ENCODE results near the gene HDC.

GRCh38 chr15:50246631-50247030 is 18.9 kb downstream of the HDC start:
- TF ChIP-seq, protein P1, sequence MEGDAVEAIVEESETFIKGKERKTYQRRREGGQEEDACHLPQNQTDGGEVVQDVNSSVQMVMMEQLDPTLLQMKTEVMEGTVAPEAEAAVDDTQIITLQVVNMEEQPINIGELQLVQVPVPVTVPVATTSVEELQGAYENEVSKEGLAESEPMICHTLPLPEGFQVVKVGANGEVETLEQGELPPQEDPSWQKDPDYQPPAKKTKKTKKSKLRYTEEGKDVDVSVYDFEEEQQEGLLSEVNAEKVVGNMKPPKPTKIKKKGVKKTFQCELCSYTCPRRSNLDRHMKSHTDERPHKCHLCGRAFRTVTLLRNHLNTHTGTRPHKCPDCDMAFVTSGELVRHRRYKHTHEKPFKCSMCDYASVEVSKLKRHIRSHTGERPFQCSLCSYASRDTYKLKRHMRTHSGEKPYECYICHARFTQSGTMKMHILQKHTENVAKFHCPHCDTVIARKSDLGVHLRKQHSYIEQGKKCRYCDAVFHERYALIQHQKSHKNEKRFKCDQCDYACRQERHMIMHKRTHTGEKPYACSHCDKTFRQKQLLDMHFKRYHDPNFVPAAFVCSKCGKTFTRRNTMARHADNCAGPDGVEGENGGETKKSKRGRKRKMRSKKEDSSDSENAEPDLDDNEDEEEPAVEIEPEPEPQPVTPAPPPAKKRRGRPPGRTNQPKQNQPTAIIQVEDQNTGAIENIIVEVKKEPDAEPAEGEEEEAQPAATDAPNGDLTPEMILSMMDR (IDR thresholded peaks at IDR 0.05): no peak
- TF ChIP-seq, protein P2, sequence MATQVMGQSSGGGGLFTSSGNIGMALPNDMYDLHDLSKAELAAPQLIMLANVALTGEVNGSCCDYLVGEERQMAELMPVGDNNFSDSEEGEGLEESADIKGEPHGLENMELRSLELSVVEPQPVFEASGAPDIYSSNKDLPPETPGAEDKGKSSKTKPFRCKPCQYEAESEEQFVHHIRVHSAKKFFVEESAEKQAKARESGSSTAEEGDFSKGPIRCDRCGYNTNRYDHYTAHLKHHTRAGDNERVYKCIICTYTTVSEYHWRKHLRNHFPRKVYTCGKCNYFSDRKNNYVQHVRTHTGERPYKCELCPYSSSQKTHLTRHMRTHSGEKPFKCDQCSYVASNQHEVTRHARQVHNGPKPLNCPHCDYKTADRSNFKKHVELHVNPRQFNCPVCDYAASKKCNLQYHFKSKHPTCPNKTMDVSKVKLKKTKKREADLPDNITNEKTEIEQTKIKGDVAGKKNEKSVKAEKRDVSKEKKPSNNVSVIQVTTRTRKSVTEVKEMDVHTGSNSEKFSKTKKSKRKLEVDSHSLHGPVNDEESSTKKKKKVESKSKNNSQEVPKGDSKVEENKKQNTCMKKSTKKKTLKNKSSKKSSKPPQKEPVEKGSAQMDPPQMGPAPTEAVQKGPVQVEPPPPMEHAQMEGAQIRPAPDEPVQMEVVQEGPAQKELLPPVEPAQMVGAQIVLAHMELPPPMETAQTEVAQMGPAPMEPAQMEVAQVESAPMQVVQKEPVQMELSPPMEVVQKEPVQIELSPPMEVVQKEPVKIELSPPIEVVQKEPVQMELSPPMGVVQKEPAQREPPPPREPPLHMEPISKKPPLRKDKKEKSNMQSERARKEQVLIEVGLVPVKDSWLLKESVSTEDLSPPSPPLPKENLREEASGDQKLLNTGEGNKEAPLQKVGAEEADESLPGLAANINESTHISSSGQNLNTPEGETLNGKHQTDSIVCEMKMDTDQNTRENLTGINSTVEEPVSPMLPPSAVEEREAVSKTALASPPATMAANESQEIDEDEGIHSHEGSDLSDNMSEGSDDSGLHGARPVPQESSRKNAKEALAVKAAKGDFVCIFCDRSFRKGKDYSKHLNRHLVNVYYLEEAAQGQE (IDR thresholded peaks at IDR 0.05; ENCODE audit: insufficient read depth in 1 of 2, low read depth in 2 of 2, low read length in 1 of 2): no peak
- TF ChIP-seq POLR2AphosphoS5 (IDR thresholded peaks at IDR 0.05; ENCODE audit: low read depth, low read length) (no peak), TCF7L2 (IDR thresholded peaks at IDR 0.05; ENCODE audit: low read depth, low read length) (no peak), SIN3A (IDR thresholded peaks at IDR 0.05; ENCODE audit: borderline replicate concordance, insufficient read depth, low read depth, low read length) (no peak)

Data from Panc1 (cell line).